Prostate gland (tissue), 2 donors: Measurements from ENCODE around the gene ST6GAL1. TPM values are rescaled to one million over a fixed set of nuclear protein-coding genes. Genes with fewer than 3 reads are reported as not detected.

Experiments
- DNase-seq: peaks from one replicate; pipeline ENCODE4 v3.0.0-alpha.2; 2019; ENCODE audit warnings: low spot score
- H3K27ac ChIP-seq, 2 donors: fragments of 200-600 bp; sonication (generic); 2 replicates each; pipeline ENCODE4 v1.5.1; 2017 to 2019
- H3K27me3 ChIP-seq: fragments of 200-600 bp; sonication (generic); replicated peaks from 2 replicates; pipeline ENCODE4 v1.5.1; 2019; ENCODE audit not compliant: insufficient read depth
- H3K36me3 ChIP-seq, 2 donors: fragments of 200-600 bp; sonication (generic); 1 replicate in 1 of 2; 2 replicates in 1 of 2; pipeline versions ENCODE4 v1.5.1 to v1.8.1; 2017 to 2019
- H3K4me1 ChIP-seq: fragments of 200-600 bp; sonication (generic); replicated peaks from 2 replicates; pipeline ENCODE4 v1.5.1; 2019
- H3K4me3 ChIP-seq, 2 donors: fragments of 200-600 bp; sonication (generic); 2 replicates each; pipeline ENCODE4 v1.5.1; 2017 to 2019
- H3K9me3 ChIP-seq: fragments of 200-600 bp; sonication (generic); 2 replicates; pipeline ENCODE4 v1.5.1; 2017
- CTCF ChIP-seq, 4 experiments: fragments of 200-600 bp in 2 of 4; fragments of 450-650 bp in 2 of 4; sonication (generic) in 2 of 4; IDR thresholded peaks; 1 replicate in 3 of 4; 2 replicates in 1 of 4; pipeline ENCODE4 v1.5.1; 2016 to 2019; ENCODE audit warnings: antibody characterized with exemption in 4 of 4, mild to moderate bottlenecking in 2 of 4, moderate library complexity in 2 of 4
- POLR2A ChIP-seq: fragments of 450-650 bp; IDR thresholded peaks from one replicate; pipeline ENCODE4 v1.6.1; 2016; ENCODE audit warnings: antibody characterized with exemption, mild to moderate bottlenecking
- POLR2AphosphoS5 ChIP-seq: sonication (generic); formaldehyde crosslinking; IDR thresholded peaks from one replicate; pipeline ENCODE4 v1.6.1; 2017; ENCODE audit warnings: antibody characterized with exemption
- WGBS: methylation state at CpG from one replicate; pipeline ENCODE4 v1.1.5; 2018; 5-methylcytosine and 5-hydroxymethylcytosine counted together
- intact Hi-C: fragments of 100-400 bp; cut with DNase I; formaldehyde crosslinking; loops from one replicate; pipeline ENCODE4 v1.14.2; 2022
- total RNA-seq, 2 donors: library from RNA; depleted of rRNA; stranded (reverse); fragments of >200 nt; gene quantifications; one replicate each; pipeline ENCODE4 v1.1.0, GENCODE V29; 2016

The ST6GAL1 gene
- total RNA-seq, 2 donors from 2014 or later, result 101 to 225 TPM

GRCh38 chr3:187042874-187043458, 112.6 kb downstream of the ST6GAL1 start:
- peak overlapping the region in 1 of 2 donors; percentile 37 for H3K27ac ChIP-seq
- WGBS, result over 99% methylated on average over 8 of the region's 8 CpGs
- no peak overlapping the region for H3K4me3 ChIP-seq
- DNase-seq, result no peak
- peaks cover 9% of the 10 kb centered on the region for H3K4me1 ChIP-seq
- TF ChIP-seq POLR2AphosphoS5 (no peak), CTCF (IDR thresholded peaks at IDR 0.05) (no peak), POLR2A (no peak)
- no peaks in the 10 kb centered on the region for H3K36me3 ChIP-seq
- H3K27me3 ChIP-seq, result no peaks in the 10 kb centered on the region
- no peaks in the 10 kb centered on the region for H3K9me3 ChIP-seq
- intact Hi-C loops, result no loop called here

GRCh38 chr3:187044206-187044605, 113.9 kb downstream of the ST6GAL1 start:
- TF ChIP-seq CTCF (IDR thresholded peaks at IDR 0.05) (no peak), POLR2AphosphoS5 (no peak), POLR2A (no peak)
- intact Hi-C loops, result no loop called here
- DNase-seq, result no peak
- H3K4me3 ChIP-seq, result no peak overlapping the region
- peak overlapping the region in 1 of 2 donors; percentile 37 for H3K27ac ChIP-seq
- H3K9me3 ChIP-seq, result no peaks in the 10 kb centered on the region
- no peaks in the 10 kb centered on the region for H3K27me3 ChIP-seq
- peaks cover 8% of the 10 kb centered on the region for H3K4me1 ChIP-seq
- H3K36me3 ChIP-seq, result no peaks in the 10 kb centered on the region
- WGBS, result 82% methylated on average over 3 of the region's 3 CpGs

- 54% methylated on average over 4 of the region's 4 CpGs for WGBS
- Histone ChIP-seq H3K27ac (no peak overlapping the region), H3K4me1 (peaks cover 5% of the 10 kb centered on the region), H3K4me3 (no peak overlapping the region), H3K27me3 (no peaks in the 10 kb centered on the region), H3K36me3 (no peaks in the 10 kb centered on the region), H3K9me3 (no peaks in the 10 kb centered on the region)
- intact Hi-C loops, result no loop called here
- DNase-seq, result no peak
- no peak for TF ChIP-seq POLR2AphosphoS5
- TF ChIP-seq CTCF (IDR thresholded peaks at IDR 0.05), result no peak
- TF ChIP-seq POLR2A, result no peak
These were observed 114.7 kb downstream of the ST6GAL1 start for GRCh38 chr3:187044867-187045552.

- Histone ChIP-seq H3K9me3 (no peaks in the 10 kb centered on the region), H3K27ac (no peak overlapping the region), H3K4me3 (no peak overlapping the region), H3K4me1 (peaks cover 2% of the 10 kb centered on the region), H3K36me3 (no peaks in the 10 kb centered on the region), H3K27me3 (no peaks in the 10 kb centered on the region)
- WGBS, result 93% methylated on average over 2 of the region's 2 CpGs
- DNase-seq, result no peak
- intact Hi-C loops, result no loop called here
- no peak for TF ChIP-seq POLR2A
- no peak for TF ChIP-seq POLR2AphosphoS5
- no peak for TF ChIP-seq CTCF (IDR thresholded peaks at IDR 0.05)
These were observed 115.7 kb downstream of the ST6GAL1 start for GRCh38 chr3:187046033-187046432.
